Progenitor cell of endocrine pancreas (in vitro differentiated cells): ENCODE results near the gene RASL10B. TPM values are rescaled to one million over a fixed set of nuclear protein-coding genes. Genes with fewer than 3 reads are reported as not detected.

Source experiments
- DNase-seq: peaks from one replicate; pipeline ENCODE4 v3.0.0; 2021; ENCODE audit warnings: low spot score; ENCODE audit not compliant: unreplicated experiment
- H3K27ac Mint-ChIP-seq: 2 replicates; pipeline ENCODE4 v1.8.0; 2021; ENCODE audit warnings: mild to moderate bottlenecking, moderate library complexity, mixed read lengths
- H3K27me3 Mint-ChIP-seq: 2 replicates; pipeline ENCODE4 v1.8.0; 2021; ENCODE audit warnings: mixed read lengths
- H3K36me3 Mint-ChIP-seq: 2 replicates; pipeline ENCODE4 v1.8.0; 2022; ENCODE audit warnings: mixed read lengths; ENCODE audit not compliant: insufficient read depth
- H3K4me1 Mint-ChIP-seq: 2 replicates; pipeline ENCODE4 v1.8.0; 2021; ENCODE audit warnings: low read depth, mixed read lengths
- H3K4me3 Mint-ChIP-seq: 2 replicates; pipeline ENCODE4 v1.8.0; 2021; ENCODE audit warnings: low read depth, mild to moderate bottlenecking, moderate library complexity, mixed read lengths
- H3K9me3 Mint-ChIP-seq: 2 replicates; pipeline ENCODE4 v1.8.0; 2021; ENCODE audit warnings: low read depth, mixed read lengths
- total RNA-seq: library from RNA; stranded (reverse); gene quantifications from 2 replicates; pipeline ENCODE4 v1.2.1, GENCODE V29; 2021
- TF ChIP-seq, protein P1 (sequence below): fragments of 200-600 bp; sonication (generic); IDR thresholded peaks from one replicate; pipeline ENCODE4 v1.5.0; 2021; ENCODE audit warnings: antibody characterized with exemption, mild to moderate bottlenecking; ENCODE audit not compliant: unreplicated experiment

Gene RASL10B
- total RNA-seq, 1 donor from 2014 or later: 13.7 TPM

- no peaks in the 10 kb centered on the region for H3K27me3 Mint-ChIP-seq
- no peak for DNase-seq
- TF ChIP-seq, protein P1, sequence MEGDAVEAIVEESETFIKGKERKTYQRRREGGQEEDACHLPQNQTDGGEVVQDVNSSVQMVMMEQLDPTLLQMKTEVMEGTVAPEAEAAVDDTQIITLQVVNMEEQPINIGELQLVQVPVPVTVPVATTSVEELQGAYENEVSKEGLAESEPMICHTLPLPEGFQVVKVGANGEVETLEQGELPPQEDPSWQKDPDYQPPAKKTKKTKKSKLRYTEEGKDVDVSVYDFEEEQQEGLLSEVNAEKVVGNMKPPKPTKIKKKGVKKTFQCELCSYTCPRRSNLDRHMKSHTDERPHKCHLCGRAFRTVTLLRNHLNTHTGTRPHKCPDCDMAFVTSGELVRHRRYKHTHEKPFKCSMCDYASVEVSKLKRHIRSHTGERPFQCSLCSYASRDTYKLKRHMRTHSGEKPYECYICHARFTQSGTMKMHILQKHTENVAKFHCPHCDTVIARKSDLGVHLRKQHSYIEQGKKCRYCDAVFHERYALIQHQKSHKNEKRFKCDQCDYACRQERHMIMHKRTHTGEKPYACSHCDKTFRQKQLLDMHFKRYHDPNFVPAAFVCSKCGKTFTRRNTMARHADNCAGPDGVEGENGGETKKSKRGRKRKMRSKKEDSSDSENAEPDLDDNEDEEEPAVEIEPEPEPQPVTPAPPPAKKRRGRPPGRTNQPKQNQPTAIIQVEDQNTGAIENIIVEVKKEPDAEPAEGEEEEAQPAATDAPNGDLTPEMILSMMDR: no peak
- H3K27ac Mint-ChIP-seq: peak overlapping the region; percentile 24
- H3K9me3 Mint-ChIP-seq: no peaks in the 10 kb centered on the region
- H3K4me1 Mint-ChIP-seq: peaks cover 4% of the 10 kb centered on the region
- H3K4me3 Mint-ChIP-seq: no peak overlapping the region
- peaks cover 8% of the 10 kb centered on the region for H3K36me3 Mint-ChIP-seq
Observed at GRCh38 chr17:35710950-35711349, 20.5 kb upstream of the RASL10B start.

DNA sequence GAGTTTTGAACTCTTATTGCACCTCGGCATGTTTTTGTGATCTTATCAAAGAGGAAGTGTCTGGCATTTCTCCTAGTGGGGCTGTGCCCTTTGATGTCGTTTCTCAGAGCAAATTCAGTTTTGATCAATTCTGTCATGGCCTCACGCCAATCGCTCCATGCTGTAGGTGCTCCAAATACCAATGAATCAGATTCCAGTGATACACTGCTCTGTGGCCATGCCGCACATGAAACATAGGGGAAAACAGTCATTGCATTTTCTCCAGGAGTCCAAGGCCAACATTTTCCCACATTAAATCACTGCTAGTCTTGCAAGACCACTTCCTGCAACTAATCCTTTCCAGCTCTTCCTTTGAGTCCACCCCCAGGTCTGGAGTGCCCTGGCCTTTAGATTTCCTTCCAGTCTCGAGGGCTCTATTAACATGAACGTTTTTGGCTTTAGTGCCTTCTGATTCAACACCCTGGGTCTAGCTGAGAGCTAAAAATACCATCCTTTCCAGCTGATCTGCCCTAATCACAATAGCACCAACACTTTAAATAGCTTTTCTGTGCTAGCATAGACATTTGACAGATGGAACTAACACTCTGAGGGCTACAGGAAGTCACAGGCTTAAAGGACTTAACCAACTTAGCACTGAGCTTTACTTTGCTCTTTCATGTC is 18.2 kb upstream of the RASL10B start:
- H3K9me3 Mint-ChIP-seq: no peaks in the 10 kb centered on the region
- no peak overlapping the region for H3K4me3 Mint-ChIP-seq
- TF ChIP-seq, protein P1: no peak
- no peak overlapping the region for H3K27ac Mint-ChIP-seq
- H3K4me1 Mint-ChIP-seq: peaks cover 4% of the 10 kb centered on the region
- H3K36me3 Mint-ChIP-seq: peaks cover 15% of the 10 kb centered on the region
- no peaks in the 10 kb centered on the region for H3K27me3 Mint-ChIP-seq
- DNase-seq: no peak

DNA sequence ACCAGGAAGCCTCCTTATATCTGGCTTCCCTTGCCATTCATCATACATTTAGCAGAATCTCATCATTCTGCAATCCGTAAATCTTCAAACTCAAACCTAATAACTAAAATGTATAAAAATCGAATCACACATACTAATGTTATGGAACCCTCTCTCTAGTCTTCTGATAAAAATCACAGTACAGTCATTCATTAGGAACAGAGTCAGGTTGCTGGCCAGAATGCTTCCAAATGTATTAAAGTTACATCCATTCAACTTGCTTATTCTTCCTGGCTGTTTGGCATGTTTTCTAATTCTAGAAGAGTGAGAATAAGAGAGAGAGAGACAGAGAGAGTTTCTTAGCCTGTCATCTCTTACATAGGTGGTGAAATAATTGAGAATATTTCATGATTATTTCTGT is 16.5 kb upstream of the RASL10B start:
- no peak for DNase-seq
- Mint-ChIP-seq H3K27me3 (no peaks in the 10 kb centered on the region), H3K36me3 (peaks cover 14% of the 10 kb centered on the region), H3K9me3 (no peaks in the 10 kb centered on the region), H3K4me1 (peaks cover 4% of the 10 kb centered on the region), H3K27ac (no peak overlapping the region), H3K4me3 (no peak overlapping the region)
- TF ChIP-seq, protein P1: no peak

DNA sequence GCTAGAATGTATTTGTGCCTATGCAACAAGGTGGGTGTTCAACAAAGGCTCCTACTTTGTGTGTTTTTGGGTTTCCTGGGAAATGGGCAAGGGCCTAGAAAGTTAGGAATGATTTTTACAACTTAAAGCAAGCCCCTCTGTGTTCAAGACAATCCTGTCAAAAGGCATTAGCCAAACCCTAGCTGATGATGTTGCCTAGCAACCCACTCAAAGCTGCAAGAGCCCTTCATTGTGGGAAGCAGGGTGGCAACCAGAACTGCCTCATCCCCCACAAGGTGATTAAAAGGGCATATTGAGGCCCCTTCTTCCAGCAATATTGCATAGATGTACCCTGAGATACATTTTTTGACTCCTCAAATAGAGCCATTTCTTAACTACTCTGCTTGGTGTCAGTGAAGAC is 16.0 kb upstream of the RASL10B start:
- TF ChIP-seq, protein P1: no peak
- no peaks in the 10 kb centered on the region for H3K9me3 Mint-ChIP-seq
- H3K4me3 Mint-ChIP-seq: no peak overlapping the region
- no peak for DNase-seq
- no peaks in the 10 kb centered on the region for H3K27me3 Mint-ChIP-seq
- H3K4me1 Mint-ChIP-seq: peaks cover 4% of the 10 kb centered on the region
- no peak overlapping the region for H3K27ac Mint-ChIP-seq
- H3K36me3 Mint-ChIP-seq: peaks cover 12% of the 10 kb centered on the region

GRCh38 chr17:35716173-35716572 is 15.3 kb upstream of the RASL10B start:
- DNase-seq: no peak
- Mint-ChIP-seq H3K27me3 (no peaks in the 10 kb centered on the region), H3K9me3 (no peaks in the 10 kb centered on the region), H3K4me3 (no peak overlapping the region), H3K27ac (no peak overlapping the region), H3K36me3 (peaks cover 10% of the 10 kb centered on the region), H3K4me1 (peaks cover 4% of the 10 kb centered on the region)
- TF ChIP-seq, protein P1: no peak
